ENCODE data around the gene OR10A7. TPM values are rescaled to one million over a fixed set of nuclear protein-coding genes. Genes with fewer than 3 reads are reported as not detected.

OR10A7 gene
- total and polyA plus RNA-seq, 10 of the 15 experiments (the other 5 are each of a cell fraction or from before 2014, with no cell fraction given): not detected

DNA sequence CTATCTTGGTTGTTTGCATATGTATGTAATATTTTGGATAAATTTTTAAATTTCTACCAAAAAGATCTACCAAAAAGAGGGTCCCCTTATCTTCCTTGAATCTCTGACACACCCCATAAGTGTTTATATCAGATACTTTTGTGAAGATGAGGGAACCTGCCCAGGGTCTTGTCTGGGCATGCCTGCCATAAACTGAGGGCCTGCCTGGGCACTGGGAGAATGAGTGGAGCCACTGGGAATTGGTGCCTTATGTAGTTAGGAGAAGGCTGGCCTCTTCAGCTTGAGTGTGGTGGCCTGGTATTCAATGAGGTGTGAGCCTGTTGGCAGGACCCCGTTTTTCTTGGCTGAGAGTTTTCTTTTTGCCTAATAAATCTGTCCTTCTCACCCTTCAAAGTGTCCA lies 48.1 kb upstream of the OR10A7 start:
- SMC1A ChIA-PET (ENCODE audit: uncharacterized antibody, unreplicated experiment): no interaction called here
- in situ Hi-C loops (cut with MboI) (no loop called here), intact Hi-C loops (cut with micrococcal nuclease; ENCODE audit: unreplicated experiment) (no loop called here)

DNA sequence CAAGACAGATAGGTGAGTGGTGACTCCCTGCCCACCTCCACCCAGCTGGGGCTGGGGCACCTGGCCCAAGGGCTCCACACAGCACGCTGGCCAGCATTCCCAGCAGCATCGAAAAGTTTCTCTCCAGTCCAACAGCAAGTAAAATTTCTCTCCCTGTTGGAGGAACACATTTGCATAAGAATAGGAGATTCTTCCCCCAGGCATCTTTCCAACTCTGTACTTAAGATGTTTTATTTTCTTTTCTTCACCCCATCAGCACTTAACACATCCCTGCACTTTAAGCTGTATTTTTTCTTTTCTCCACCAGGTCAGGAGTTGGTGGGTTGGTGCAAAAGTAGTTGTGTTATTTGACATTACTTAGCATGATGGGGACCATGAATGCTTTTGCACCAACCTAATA lies 47.4 kb upstream of the OR10A7 start:
- WGBS (ENCODE audit: insufficient coverage, insufficient replicate concordance, low lambda C conversion rate, missing lambda C conversion rate): 0% methylated on average over 2 of the region's 2 CpGs
- H3K27ac ChIP-seq (ENCODE audit: control insufficient read depth, insufficient read depth): no peak overlapping the region
- no peak overlapping the region for H3K9ac ChIP-seq (ENCODE audit: control insufficient read depth, insufficient read depth, low read length)
- intact Hi-C loops (cut with micrococcal nuclease; ENCODE audit: unreplicated experiment): no loop called here
- no peak overlapping the region for H2AFZ ChIP-seq (ENCODE audit: control insufficient read depth, low read depth, low read length)
- RAD21 ChIA-PET (ENCODE audit: unreplicated experiment): no interaction called here
- in situ Hi-C loops (cut with MboI): no loop called here
- no peaks in the 10 kb centered on the region for H3K4me1 ChIP-seq (ENCODE audit: control insufficient read depth, insufficient read depth, low read length)
- H3K36me3 ChIP-seq (ENCODE audit: control insufficient read depth in 2 of 2, insufficient read depth in 2 of 2, low read length in 1 of 2): no peaks in the 10 kb centered on the region
- SMC1A ChIA-PET (ENCODE audit: uncharacterized antibody, unreplicated experiment): no interaction called here
- FAIRE-seq (no peak), DNase-seq (ENCODE audit: low read depth, low spot score) (no peak), ATAC-seq (no peak)
- no peaks in the 10 kb centered on the region; the same call in 2 of the 3 replicates for H3K9me3 ChIP-seq (replicated peaks; ENCODE audit: control insufficient read depth, insufficient read depth, low read length)
- H3K4me2 ChIP-seq (ENCODE audit: control insufficient read depth, insufficient read depth): no peak overlapping the region
- no peaks in the 10 kb centered on the region for H3K27me3 ChIP-seq (replicated peaks in 1 of 2; ENCODE audit: control insufficient read depth in 2 of 2, insufficient read depth in 2 of 2, low read length in 1 of 2)
- CTCF ChIA-PET: no interaction called here
- no peaks in the 10 kb centered on the region for H3K79me2 ChIP-seq (ENCODE audit: control insufficient read depth, insufficient read depth, low read length)
- no peaks in the 10 kb centered on the region for H4K20me1 ChIP-seq (ENCODE audit: control insufficient read depth, insufficient read depth)
- no TSS peak for BruUV-seq (replicated peaks)
- no peak overlapping the region for H3K4me3 ChIP-seq
- POLR2A ChIA-PET: interaction anchor here (0.6 kb wide), 1 partner anchor 514 kb away, joined by 4 read pairs; no protein-coding TSS in a partner anchor
- no peak for TF ChIP-seq MEF2B (IDR thresholded peaks at IDR 0.05; ENCODE audit: partially characterized antibody, poor library complexity, severe bottlenecking)
- TF ChIP-seq, protein P1, sequence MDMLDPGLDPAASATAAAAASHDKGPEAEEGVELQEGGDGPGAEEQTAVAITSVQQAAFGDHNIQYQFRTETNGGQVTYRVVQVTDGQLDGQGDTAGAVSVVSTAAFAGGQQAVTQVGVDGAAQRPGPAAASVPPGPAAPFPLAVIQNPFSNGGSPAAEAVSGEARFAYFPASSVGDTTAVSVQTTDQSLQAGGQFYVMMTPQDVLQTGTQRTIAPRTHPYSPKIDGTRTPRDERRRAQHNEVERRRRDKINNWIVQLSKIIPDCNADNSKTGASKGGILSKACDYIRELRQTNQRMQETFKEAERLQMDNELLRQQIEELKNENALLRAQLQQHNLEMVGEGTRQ (IDR thresholded peaks at IDR 0.05; ENCODE audit: borderline replicate concordance, low read depth, low read length): no peak
- no peak for TF ChIP-seq RCOR1 (conservative IDR thresholded peaks at IDR 0.05; ENCODE audit: low read depth, low read length)
- TF ChIP-seq BHLHE40 (IDR thresholded peaks at IDR 0.05; ENCODE audit: borderline replicate concordance in 1 of 2, low read depth in 2 of 2, low read length in 1 of 2): no peak
- TF ChIP-seq, protein P2, sequence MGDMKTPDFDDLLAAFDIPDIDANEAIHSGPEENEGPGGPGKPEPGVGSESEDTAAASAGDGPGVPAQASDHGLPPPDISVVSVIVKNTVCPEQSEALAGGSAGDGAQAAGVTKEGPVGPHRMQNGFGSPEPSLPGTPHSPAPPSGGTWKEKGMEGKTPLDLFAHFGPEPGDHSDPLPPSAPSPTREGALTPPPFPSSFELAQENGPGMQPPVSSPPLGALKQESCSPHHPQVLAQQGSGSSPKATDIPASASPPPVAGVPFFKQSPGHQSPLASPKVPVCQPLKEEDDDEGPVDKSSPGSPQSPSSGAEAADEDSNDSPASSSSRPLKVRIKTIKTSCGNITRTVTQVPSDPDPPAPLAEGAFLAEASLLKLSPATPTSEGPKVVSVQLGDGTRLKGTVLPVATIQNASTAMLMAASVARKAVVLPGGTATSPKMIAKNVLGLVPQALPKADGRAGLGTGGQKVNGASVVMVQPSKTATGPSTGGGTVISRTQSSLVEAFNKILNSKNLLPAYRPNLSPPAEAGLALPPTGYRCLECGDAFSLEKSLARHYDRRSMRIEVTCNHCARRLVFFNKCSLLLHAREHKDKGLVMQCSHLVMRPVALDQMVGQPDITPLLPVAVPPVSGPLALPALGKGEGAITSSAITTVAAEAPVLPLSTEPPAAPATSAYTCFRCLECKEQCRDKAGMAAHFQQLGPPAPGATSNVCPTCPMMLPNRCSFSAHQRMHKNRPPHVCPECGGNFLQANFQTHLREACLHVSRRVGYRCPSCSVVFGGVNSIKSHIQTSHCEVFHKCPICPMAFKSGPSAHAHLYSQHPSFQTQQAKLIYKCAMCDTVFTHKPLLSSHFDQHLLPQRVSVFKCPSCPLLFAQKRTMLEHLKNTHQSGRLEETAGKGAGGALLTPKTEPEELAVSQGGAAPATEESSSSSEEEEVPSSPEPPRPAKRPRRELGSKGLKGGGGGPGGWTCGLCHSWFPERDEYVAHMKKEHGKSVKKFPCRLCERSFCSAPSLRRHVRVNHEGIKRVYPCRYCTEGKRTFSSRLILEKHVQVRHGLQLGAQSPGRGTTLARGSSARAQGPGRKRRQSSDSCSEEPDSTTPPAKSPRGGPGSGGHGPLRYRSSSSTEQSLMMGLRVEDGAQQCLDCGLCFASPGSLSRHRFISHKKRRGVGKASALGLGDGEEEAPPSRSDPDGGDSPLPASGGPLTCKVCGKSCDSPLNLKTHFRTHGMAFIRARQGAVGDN (IDR thresholded peaks at IDR 0.05): no peak
- no peak for TF ChIP-seq SMAD1 (IDR thresholded peaks at IDR 0.05; ENCODE audit: low read depth, partially characterized antibody)
- no peak for TF ChIP-seq NR2F1 (conservative IDR thresholded peaks at IDR 0.05)
- TF ChIP-seq NR2C2 (IDR thresholded peaks at IDR 0.05; ENCODE audit: borderline replicate concordance, control insufficient read depth, insufficient read length, low read depth): no peak
- TF ChIP-seq SRF (IDR thresholded peaks at IDR 0.05; ENCODE audit: low read depth in 2 of 2, low read length in 2 of 2): no peak

More for the DNA sequence above, 48.1 kb upstream of the OR10A7 start:
- ATAC-seq (no peak), DNase-seq (ENCODE audit: low read depth, low spot score) (no peak), FAIRE-seq (no peak)
- no TSS peak for BruUV-seq (replicated peaks)
- no peak overlapping the region for H3K27ac ChIP-seq (ENCODE audit: control insufficient read depth, insufficient read depth)
- no peak overlapping the region for H3K4me2 ChIP-seq (ENCODE audit: control insufficient read depth, insufficient read depth)
- ChIA-PET RAD21 (ENCODE audit: unreplicated experiment) (no interaction called here), POLR2A (no interaction called here), CTCF (no interaction called here)
- no peaks in the 10 kb centered on the region for H3K36me3 ChIP-seq (ENCODE audit: control insufficient read depth in 2 of 2, insufficient read depth in 2 of 2, low read length in 1 of 2)
- no peak overlapping the region for H2AFZ ChIP-seq (ENCODE audit: control insufficient read depth, low read depth, low read length)
- no peaks in the 10 kb centered on the region for H3K4me1 ChIP-seq (ENCODE audit: control insufficient read depth, insufficient read depth, low read length)
- H4K20me1 ChIP-seq (ENCODE audit: control insufficient read depth, insufficient read depth): no peaks in the 10 kb centered on the region
- H3K9me3 ChIP-seq (replicated peaks; ENCODE audit: control insufficient read depth, insufficient read depth, low read length): no peaks in the 10 kb centered on the region; the same call in 2 of the 3 replicates
- H3K9ac ChIP-seq (ENCODE audit: control insufficient read depth, insufficient read depth, low read length): no peak overlapping the region
- H3K27me3 ChIP-seq (replicated peaks in 1 of 2; ENCODE audit: control insufficient read depth in 2 of 2, insufficient read depth in 2 of 2, low read length in 1 of 2): no peaks in the 10 kb centered on the region
- TF ChIP-seq SREBF1 (IDR thresholded peaks at IDR 0.05; ENCODE audit: low read length) (no peak), CBX3 (IDR thresholded peaks at IDR 0.05; ENCODE audit: borderline replicate concordance, low read depth) (no peak), POU2F2 (IDR thresholded peaks at IDR 0.05; ENCODE audit: borderline replicate concordance, low read depth, low read length) (no peak)
- TF ChIP-seq, protein P3, sequence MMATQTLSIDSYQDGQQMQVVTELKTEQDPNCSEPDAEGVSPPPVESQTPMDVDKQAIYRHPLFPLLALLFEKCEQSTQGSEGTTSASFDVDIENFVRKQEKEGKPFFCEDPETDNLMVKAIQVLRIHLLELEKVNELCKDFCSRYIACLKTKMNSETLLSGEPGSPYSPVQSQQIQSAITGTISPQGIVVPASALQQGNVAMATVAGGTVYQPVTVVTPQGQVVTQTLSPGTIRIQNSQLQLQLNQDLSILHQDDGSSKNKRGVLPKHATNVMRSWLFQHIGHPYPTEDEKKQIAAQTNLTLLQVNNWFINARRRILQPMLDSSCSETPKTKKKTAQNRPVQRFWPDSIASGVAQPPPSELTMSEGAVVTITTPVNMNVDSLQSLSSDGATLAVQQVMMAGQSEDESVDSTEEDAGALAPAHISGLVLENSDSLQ (IDR thresholded peaks at IDR 0.05): no peak
- 0% methylated on average over 1 of the region's 1 CpG for WGBS (ENCODE audit: insufficient coverage, insufficient replicate concordance, low lambda C conversion rate, missing lambda C conversion rate)
- no peak overlapping the region for H3K4me3 ChIP-seq
- H3K79me2 ChIP-seq (ENCODE audit: control insufficient read depth, insufficient read depth, low read length): no peaks in the 10 kb centered on the region
